Fibroblast of peridontal ligament (primary cell): ENCODE measurements around the gene PROCR.
"Not testable (repeated sequence)": the region's sequence is repeated elsewhere in the genome, so short reads cannot be mapped to it uniquely, and the experiment has no call there.

Experiments
- DNase-seq: peaks from one replicate; pipeline ENCODE4 v3.0.0-alpha.2; 2010; ENCODE audit errors: extremely low read depth

PROCR gene

DNA sequence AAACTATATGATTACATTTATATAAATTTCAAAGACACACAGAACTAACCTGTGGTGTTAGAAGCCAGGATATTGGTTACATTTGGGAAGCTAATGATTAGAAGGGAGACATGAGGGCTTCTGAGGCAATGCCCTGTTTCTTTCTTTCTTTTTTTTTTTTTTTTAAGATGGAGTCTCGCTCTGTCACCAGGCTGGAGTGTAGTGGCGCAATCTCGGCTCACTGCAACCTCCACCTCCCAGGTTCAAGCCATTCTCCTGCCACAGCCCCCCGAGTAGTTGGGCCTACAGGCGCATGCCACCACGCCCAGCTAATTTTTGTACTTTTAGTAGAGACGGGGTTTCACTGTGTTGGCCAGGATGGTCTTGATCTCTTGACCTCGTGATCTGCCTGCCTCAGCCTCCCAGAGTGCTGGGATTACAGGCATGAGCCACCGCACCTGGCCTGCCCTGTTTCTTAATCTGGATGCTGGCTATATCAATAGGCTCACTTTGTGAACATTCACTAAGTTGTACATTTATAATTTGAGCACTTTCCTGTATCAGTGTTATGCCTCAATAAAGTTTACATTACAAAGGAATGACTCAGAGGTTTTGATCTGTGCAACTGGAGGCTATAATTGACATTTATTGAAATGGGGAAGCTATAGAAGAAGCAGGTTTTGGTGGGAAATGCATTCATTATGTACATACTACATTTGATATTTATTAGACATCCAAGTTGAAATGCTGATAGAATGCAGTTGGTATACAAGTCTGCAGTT, 21.3 kb downstream of the PROCR start:
- DNase-seq = not testable (repeated sequence)

DNA sequence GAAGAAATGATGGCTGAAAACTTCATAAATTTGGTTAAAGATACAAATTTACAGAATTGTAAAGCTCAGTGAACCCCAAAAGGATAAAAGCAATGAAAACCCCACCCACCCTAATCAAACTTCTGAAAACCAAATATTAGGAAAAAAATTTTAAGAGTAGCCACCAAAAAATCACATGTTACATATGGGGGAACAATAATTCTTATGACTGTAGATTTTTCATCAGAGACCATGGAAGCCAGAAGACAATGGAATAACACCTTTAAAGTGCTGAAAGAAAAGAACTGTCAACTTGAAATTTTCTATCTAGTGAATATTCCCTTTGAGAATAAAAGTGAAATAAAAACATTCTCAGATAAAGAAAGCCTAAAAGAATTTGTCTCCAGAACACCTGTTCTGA, 24.4 kb downstream of the PROCR start:
- DNase-seq = no peak

DNA sequence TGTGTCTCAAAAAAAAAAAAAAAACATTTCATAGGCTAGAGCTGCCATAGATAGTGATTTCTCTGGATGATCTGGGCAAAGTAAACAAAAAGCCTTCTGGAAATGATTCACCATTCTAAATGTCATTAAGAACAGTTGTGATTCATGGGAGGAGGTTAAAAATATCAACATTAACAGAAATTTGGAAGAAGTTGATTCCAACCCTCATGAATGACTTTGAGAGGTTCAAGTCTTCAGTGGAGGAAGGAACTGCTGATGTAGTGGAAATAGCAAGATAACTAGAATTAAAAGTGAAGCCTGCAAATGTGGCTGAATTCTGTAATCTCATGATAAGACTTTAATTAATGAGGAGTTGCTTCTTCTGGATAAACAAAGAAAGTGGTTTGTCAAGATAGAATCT, 27.9 kb downstream of the PROCR start:
- DNase-seq = peak; percentile 47

- peak; percentile 76 for DNase-seq
Observed at GRCh38 chr20:35200267-35200666, 28.4 kb downstream of the PROCR start.

GRCh38 chr20:35201467-35201866, 29.6 kb downstream of the PROCR start:
- not testable (repeated sequence) for DNase-seq

GRCh38 chr20:35206802-35207201, 34.9 kb downstream of the PROCR start:
- no peak for DNase-seq

DNA sequence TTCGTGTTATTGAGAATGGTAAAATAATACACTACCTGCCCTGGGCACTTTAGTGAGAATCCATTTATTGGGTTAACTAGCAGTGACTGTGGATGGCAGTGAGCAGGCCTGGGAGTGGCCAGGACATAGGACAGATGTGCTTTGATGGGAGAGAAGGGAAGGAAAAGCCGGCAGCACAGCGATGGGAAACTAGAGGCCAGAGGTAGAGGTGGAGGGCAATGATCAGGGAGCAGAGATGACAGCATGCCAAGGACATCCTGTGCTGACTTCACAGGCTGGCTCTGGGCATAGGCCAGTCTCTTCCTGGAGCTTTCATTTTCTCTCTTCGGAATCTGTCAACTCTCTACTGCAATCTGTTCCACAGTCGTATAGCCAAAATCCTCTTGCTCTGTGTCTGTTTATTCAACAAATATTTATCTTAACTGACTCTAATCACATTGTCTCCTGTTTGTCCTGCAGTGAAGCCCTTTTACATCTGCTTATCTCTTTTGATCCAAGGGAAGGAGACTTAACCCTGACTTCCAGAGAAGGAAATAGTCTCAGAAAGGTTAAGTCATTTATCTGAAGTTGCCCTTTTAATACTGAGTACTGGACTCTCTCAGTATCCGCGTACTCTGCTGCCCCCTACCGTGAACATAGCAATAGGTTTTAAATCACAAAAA, 36.2 kb downstream of the PROCR start:
- DNase-seq = peak; percentile 89

DNA sequence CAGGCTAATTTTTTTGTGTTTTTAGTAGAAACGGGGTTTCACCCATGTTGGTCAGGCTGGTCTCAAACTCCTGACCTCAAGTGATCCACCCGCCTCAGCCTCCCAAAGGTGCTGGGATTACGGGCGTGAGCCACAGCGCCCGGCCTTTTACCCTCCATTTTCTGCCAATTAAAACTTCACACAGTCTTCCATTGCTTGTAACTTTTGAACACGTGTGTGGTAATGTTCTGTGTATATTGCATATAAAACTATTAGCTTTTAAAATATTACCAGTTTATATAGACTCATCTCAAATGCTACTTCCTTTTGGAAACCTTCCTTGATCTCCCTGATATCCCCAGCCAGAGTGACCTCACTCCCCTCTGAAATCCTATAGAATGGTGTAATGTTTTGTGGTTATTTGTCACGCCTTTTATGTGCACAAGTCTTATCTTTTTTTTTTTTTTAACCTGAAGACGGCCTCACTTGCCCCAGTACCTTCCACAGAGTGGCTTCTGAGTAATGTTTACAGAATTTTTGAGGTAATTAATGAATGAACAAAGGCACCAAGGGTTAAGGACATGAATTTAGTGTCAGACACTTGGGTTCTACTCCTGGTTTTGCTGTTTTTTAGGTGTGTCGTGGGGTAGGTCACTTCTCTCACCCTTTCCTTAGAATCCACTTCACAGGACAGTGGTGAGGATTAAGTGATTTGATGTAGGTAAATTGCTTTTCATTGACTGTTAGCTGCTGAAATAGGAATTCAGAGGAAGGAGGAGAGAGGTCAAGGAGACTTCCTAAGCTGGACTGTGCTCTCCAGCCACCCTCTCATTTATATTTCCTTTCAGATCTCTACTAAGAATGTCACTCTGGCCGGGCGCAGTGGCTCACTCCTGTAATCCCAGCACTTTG, 43.4 kb downstream of the PROCR start:
- no peak for DNase-seq

GRCh38 chr20:35216541-35216940, 44.7 kb downstream of the PROCR start:
- DNase-seq = no peak

DNA sequence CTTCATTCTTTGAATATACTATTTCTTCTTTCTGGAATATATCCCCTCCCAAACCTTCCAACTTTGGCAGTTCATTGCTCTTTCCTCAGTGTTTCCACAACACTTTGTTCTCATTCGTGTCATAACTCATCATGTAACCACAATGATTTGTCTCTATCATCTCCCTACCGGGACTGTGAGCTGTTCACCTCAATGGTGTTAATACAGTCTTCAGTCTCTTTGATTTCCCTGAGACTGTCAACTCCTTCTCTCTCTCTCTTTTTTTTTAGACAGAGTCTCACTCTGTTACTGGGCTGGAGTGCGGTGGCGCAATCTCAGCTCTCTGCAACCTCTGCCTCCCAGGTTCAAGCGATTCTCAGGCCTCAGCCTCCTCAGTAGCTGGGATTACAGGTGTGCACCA, 52.1 kb downstream of the PROCR start:
- no peak for DNase-seq

DNA sequence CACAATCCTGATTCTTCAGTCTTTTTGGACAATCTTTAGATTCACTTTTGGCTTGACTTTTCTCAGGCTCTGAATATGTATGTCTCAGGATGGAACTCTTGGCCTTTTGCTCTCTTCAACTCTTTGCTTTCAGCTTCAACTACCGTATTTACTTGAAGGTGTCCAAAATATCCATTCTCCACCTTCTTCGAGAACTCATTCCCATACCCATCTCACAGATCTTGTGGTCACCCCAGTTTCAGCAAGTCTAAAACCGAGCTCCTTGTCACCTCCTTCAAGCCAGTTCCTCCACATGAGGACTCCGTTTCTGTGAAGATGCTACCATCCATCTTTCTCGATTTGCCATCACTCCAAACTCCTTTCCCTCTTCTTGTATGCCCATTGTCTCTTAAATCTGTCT, 52.7 kb downstream of the PROCR start:
- DNase-seq = no peak

- DNase-seq = no peak
Observed at GRCh38 chr20:35225319-35226125, 53.6 kb downstream of the PROCR start.

DNA sequence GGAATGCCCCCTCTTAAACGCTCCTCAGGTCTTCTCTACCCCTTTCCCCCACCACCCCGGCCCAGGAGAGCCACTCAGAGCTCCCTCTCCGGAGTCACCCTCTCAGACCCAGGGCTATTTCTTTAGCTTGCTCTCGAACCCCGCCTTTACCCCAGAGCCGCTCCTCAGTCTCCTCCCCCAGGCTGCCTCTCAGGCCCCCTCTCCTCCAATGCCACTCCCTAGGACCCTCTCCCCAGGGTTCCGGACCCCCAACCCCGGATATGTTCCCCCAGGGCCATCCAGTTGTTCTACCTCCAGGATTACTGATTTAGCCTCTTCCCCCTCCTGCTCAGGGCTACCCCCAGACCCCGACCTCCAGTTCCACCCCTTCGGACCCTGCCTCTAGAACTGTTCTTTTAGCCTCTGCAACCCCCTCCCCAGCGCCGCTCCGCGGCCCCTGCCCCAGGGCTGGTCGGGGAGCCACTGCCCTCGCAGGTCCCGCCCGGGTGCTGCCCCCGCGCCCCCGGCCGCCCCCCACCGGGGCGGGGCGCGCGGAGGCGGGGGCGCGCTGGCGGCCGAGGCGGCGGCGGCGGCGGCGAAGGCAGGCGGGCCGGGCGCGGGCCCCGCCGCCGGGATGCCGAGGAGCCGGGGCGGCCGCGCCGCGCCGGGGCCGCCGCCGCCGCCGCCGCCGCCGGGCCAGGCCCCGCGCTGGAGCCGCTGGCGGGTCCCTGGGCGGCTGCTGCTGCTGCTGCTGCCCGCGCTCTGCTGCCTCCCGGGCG, 54.4 kb downstream of the PROCR start, which contains the start of gene MMP24:
TSS of gene MMP24 (plus strand) at position 565 of the 758 bp plus-strand sequence. CDS start at position 614, 49 bp downstream.
- DNase-seq = no peak
